Measurements from ENCODE around the gene ARHGAP25. TPM values are rescaled to one million over a fixed set of nuclear protein-coding genes. Genes with fewer than 3 reads are reported as not detected.

ARHGAP25 gene
- total RNA-seq, 1 experiment from 2014 or later, result 6.2 TPM

DNA sequence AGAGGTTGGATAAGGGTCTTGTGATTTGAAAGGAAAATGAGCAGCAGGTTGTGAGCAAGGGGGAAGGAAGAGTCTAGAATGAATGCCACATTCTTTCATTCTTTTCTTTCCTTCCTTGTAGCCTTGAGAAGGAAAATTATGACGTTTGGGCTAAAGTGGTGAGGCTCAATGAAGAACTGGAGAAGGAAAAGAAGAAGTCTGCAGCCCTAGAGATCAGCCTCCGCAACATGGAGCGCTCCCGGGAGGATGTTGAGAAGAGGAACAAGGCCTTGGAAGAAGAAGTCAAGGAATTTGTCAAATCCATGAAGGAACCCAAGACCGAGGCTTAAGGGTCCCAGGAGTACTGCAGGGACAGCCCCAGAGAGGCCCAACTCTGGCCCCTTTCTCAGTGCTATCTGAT lies 91.3 kb downstream of the ARHGAP25 start:
- Histone ChIP-seq H3K27ac (ENCODE audit: low read depth, low read length, poor library complexity, severe bottlenecking) (no peak overlapping the region), H3K9me3 (ENCODE audit: low read depth, low read length, poor library complexity, severe bottlenecking) (no peaks in the 10 kb centered on the region), H3K4me1 (ENCODE audit: insufficient read depth, low read length, poor library complexity, severe bottlenecking) (peaks cover 15% of the 10 kb centered on the region), H3K27me3 (replicated peaks; ENCODE audit: insufficient read depth, low read depth, low read length, poor library complexity) (no peaks in the 10 kb centered on the region), H3K36me3 (ENCODE audit: insufficient read depth, low read length, poor library complexity, severe bottlenecking) (no peaks in the 10 kb centered on the region), H3K4me3 (ENCODE audit: low read depth, low read length, poor library complexity, severe bottlenecking) (no peak overlapping the region)
- CTCF ChIA-PET, result interaction anchor here (0.7 kb wide), 1 partner anchor 74 kb away, joined by 3 read pairs; no protein-coding TSS in a partner anchor
- intact Hi-C loops (cut with micrococcal nuclease; ENCODE audit: unreplicated experiment), result no loop called here
- no peak for DNase-seq (ENCODE audit: low spot score)
- no peak for TF ChIP-seq EZH2 (IDR thresholded peaks at IDR 0.05; ENCODE audit: borderline replicate concordance, low read depth, low read length, poor library complexity, severe bottlenecking)
- TF ChIP-seq, protein P1, sequence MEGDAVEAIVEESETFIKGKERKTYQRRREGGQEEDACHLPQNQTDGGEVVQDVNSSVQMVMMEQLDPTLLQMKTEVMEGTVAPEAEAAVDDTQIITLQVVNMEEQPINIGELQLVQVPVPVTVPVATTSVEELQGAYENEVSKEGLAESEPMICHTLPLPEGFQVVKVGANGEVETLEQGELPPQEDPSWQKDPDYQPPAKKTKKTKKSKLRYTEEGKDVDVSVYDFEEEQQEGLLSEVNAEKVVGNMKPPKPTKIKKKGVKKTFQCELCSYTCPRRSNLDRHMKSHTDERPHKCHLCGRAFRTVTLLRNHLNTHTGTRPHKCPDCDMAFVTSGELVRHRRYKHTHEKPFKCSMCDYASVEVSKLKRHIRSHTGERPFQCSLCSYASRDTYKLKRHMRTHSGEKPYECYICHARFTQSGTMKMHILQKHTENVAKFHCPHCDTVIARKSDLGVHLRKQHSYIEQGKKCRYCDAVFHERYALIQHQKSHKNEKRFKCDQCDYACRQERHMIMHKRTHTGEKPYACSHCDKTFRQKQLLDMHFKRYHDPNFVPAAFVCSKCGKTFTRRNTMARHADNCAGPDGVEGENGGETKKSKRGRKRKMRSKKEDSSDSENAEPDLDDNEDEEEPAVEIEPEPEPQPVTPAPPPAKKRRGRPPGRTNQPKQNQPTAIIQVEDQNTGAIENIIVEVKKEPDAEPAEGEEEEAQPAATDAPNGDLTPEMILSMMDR (conservative IDR thresholded peaks at IDR 0.05; ENCODE audit: low read depth, low read length), result no peak
- BruUV-seq (replicated peaks), result no TSS peak
- POLR2A ChIA-PET (ENCODE audit: low non-redundant PET), result no interaction called here

GRCh38 chr2:68827666-68828065 lies 93.1 kb downstream of the ARHGAP25 start:
- no peak overlapping the region for H3K4me3 ChIP-seq (ENCODE audit: low read depth, low read length, poor library complexity, severe bottlenecking)
- no peaks in the 10 kb centered on the region for H3K27me3 ChIP-seq (replicated peaks; ENCODE audit: insufficient read depth, low read depth, low read length, poor library complexity)
- intact Hi-C loops (cut with micrococcal nuclease; ENCODE audit: unreplicated experiment), result no loop called here
- no peak for TF ChIP-seq EZH2 (IDR thresholded peaks at IDR 0.05; ENCODE audit: borderline replicate concordance, low read depth, low read length, poor library complexity, severe bottlenecking)
- TF ChIP-seq, protein P1 (conservative IDR thresholded peaks at IDR 0.05; ENCODE audit: low read depth, low read length), result no peak
- no TSS peak for BruUV-seq (replicated peaks)
- H3K9me3 ChIP-seq (ENCODE audit: low read depth, low read length, poor library complexity, severe bottlenecking), result no peaks in the 10 kb centered on the region
- H3K4me1 ChIP-seq (ENCODE audit: insufficient read depth, low read length, poor library complexity, severe bottlenecking), result peaks cover 15% of the 10 kb centered on the region
- no peaks in the 10 kb centered on the region for H3K36me3 ChIP-seq (ENCODE audit: insufficient read depth, low read length, poor library complexity, severe bottlenecking)
- DNase-seq (ENCODE audit: low spot score), result no peak
- CTCF ChIA-PET, result no interaction called here
- POLR2A ChIA-PET (ENCODE audit: low non-redundant PET), result no interaction called here
- H3K27ac ChIP-seq (ENCODE audit: low read depth, low read length, poor library complexity, severe bottlenecking), result no peak overlapping the region

DNA sequence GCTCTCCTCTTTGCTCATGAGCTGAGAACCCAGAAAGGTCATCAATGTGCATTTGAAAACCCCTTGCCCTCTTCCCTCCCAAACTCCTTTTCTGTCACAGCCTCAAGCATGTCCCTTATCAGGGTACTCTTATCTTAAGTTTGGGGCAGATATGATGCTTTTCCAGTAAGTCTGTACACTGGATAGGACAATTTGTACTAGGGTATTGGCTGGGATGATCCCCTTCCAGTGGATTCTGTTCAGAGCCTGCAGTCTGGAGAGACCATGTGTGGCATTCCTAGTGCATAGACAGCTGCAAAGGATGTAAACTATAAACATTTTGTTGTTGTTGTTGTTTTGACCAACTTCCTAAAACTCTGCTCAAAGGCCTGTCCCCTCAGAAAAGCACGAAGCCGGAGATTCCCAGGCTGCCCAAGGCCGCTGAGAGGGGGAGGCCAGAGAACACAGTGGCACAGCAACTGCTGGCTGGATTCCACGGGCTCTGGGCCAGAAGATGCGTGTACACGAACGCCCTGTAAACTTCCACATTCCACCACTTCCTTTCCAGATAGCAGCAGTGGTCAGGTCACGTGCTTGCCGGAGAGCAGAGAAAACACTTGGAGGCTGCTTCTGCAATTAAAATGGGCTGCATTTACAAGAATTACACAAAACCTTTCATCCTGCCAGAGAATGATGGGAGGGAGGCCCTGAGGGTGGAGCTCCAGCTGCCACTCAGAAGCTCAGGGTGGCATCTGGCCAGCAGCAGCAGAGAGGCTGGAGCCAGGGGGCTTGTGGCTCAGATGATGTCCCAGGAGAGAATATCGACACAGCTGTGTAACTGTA lies 94.5 kb downstream of the ARHGAP25 start:
- POLR2A ChIA-PET (ENCODE audit: low non-redundant PET), result interaction anchor here (0.6 to 0.7 kb wide), 2 partner anchors 30 to 1264 kb away, joined by 3 to 4 read pairs; no protein-coding TSS in a partner anchor
- no peaks in the 10 kb centered on the region for H3K9me3 ChIP-seq (ENCODE audit: low read depth, low read length, poor library complexity, severe bottlenecking)
- CTCF ChIA-PET, result interaction anchor here (1.6 kb wide), 1 partner anchor 77 kb away, joined by 4 read pairs; no protein-coding TSS in a partner anchor
- TF ChIP-seq, protein P1 (conservative IDR thresholded peaks at IDR 0.05; ENCODE audit: low read depth, low read length), result no peak
- TF ChIP-seq EZH2 (IDR thresholded peaks at IDR 0.05; ENCODE audit: borderline replicate concordance, low read depth, low read length, poor library complexity, severe bottlenecking), result no peak
- H3K27ac ChIP-seq (ENCODE audit: low read depth, low read length, poor library complexity, severe bottlenecking), result peak overlapping the region; percentile 63
- no peaks in the 10 kb centered on the region for H3K36me3 ChIP-seq (ENCODE audit: insufficient read depth, low read length, poor library complexity, severe bottlenecking)
- no peaks in the 10 kb centered on the region for H3K27me3 ChIP-seq (replicated peaks; ENCODE audit: insufficient read depth, low read depth, low read length, poor library complexity)
- intact Hi-C loops (cut with micrococcal nuclease; ENCODE audit: unreplicated experiment), result no loop called here
- no TSS peak for BruUV-seq (replicated peaks)
- no peak overlapping the region for H3K4me3 ChIP-seq (ENCODE audit: low read depth, low read length, poor library complexity, severe bottlenecking)
- DNase-seq (ENCODE audit: low spot score), result peak; percentile 99
- peaks cover 15% of the 10 kb centered on the region for H3K4me1 ChIP-seq (ENCODE audit: insufficient read depth, low read length, poor library complexity, severe bottlenecking)

All from A673 (cell line).